OCI-LY1 (cell line): ENCODE measurements around the gene CRAT.

Source experiments
- H2AFZ ChIP-seq: fragments of 200-600 bp; sonication (generic), shearing (Covaris generic); 2 replicates; pipeline ENCODE4 v1.6.0; 2014; ENCODE audit warnings: antibody characterized with exemption, mild to moderate bottlenecking, low read length
- H3F3A ChIP-seq: fragments of 200-600 bp; sonication (generic), shearing (Covaris generic); 2 replicates; pipeline ENCODE4 v1.6.0; 2014; ENCODE audit warnings: mild to moderate bottlenecking, antibody characterized with exemption, low read length, moderate library complexity; ENCODE audit not compliant: insufficient read depth
- H3K27ac ChIP-seq: fragments of 200-600 bp; sonication (generic); 2 replicates; pipeline ENCODE4 v1.5.1; 2014; ENCODE audit warnings: low read length, mixed run types, mild to moderate bottlenecking, low read depth; ENCODE audit not compliant: poor library complexity, severe bottlenecking
- H3K27me3 ChIP-seq: fragments of 200-600 bp; sonication (generic); 2 replicates; pipeline ENCODE4 v1.6.0; 2014; ENCODE audit warnings: antibody characterized with exemption, mild to moderate bottlenecking, low read length, moderate library complexity; ENCODE audit not compliant: insufficient read depth
- H3K36me3 ChIP-seq: fragments of 200-600 bp; sonication (generic); 2 replicates; pipeline ENCODE4 v1.6.1; 2014; ENCODE audit warnings: mild to moderate bottlenecking, antibody characterized with exemption, low read length, moderate library complexity, mixed read lengths; ENCODE audit not compliant: insufficient read depth
- H3K4me1 ChIP-seq: fragments of 200-600 bp; sonication (generic); 2 replicates; pipeline ENCODE4 v1.5.1; 2014; ENCODE audit warnings: mild to moderate bottlenecking, low read length, moderate library complexity; ENCODE audit not compliant: insufficient read depth, severe bottlenecking
- H3K4me2 ChIP-seq: fragments of 200-600 bp; sonication (generic), shearing (Covaris generic); 2 replicates; pipeline ENCODE4 v1.6.1; 2014; ENCODE audit warnings: low read length
- H3K4me3 ChIP-seq: fragments of 200-600 bp; sonication (generic); 2 replicates; pipeline ENCODE4 v1.5.1; 2014; ENCODE audit warnings: low read length, low read depth, mild to moderate bottlenecking, mixed read lengths; ENCODE audit not compliant: poor library complexity, severe bottlenecking
- H3K79me2 ChIP-seq: fragments of 200-600 bp; shearing (Covaris generic); 2 replicates; pipeline ENCODE4 v1.6.1; 2016; ENCODE audit warnings: mixed run types, low read length, mixed read lengths; ENCODE audit not compliant: insufficient read depth
- H3K9ac ChIP-seq: fragments of 200-600 bp; sonication (generic), shearing (Covaris generic); 2 replicates; pipeline ENCODE4 v1.6.1; 2014; ENCODE audit warnings: mild to moderate bottlenecking, low read length, mixed read lengths
- H3K9me2 ChIP-seq: fragments of 200-600 bp; sonication (generic), shearing (Covaris generic); 2 replicates; pipeline ENCODE4 v1.6.1; 2014; ENCODE audit warnings: low read depth, mild to moderate bottlenecking, low read length, mixed read lengths
- H3K9me3 ChIP-seq: fragments of 200-600 bp; shearing (Covaris generic); 2 replicates; pipeline ENCODE4 v1.6.1; 2014; ENCODE audit warnings: low read length, mixed read lengths
- H4K20me1 ChIP-seq: fragments of 200-600 bp; sonication (generic), shearing (Covaris generic); 2 replicates; pipeline ENCODE4 v1.6.0; 2016; ENCODE audit warnings: mild to moderate bottlenecking, low read length; ENCODE audit not compliant: insufficient read depth
- CTCF ChIP-seq: fragments of 200-600 bp; sonication (generic), shearing (Covaris generic); IDR thresholded peaks from 2 replicates; pipeline ENCODE4 v1.5.1; 2017; ENCODE audit warnings: mild to moderate bottlenecking, antibody characterized with exemption, low read length, moderate library complexity, mixed read lengths
- EZH2 ChIP-seq: fragments of 200-600 bp; sonication (generic), shearing (Covaris generic); IDR thresholded peaks from 2 replicates; pipeline ENCODE4 v1.8.0; 2017; ENCODE audit warnings: borderline replicate concordance, mixed run types, mild to moderate bottlenecking, antibody characterized with exemption, low read length, moderate library complexity, mixed read lengths

The CRAT gene

DNA sequence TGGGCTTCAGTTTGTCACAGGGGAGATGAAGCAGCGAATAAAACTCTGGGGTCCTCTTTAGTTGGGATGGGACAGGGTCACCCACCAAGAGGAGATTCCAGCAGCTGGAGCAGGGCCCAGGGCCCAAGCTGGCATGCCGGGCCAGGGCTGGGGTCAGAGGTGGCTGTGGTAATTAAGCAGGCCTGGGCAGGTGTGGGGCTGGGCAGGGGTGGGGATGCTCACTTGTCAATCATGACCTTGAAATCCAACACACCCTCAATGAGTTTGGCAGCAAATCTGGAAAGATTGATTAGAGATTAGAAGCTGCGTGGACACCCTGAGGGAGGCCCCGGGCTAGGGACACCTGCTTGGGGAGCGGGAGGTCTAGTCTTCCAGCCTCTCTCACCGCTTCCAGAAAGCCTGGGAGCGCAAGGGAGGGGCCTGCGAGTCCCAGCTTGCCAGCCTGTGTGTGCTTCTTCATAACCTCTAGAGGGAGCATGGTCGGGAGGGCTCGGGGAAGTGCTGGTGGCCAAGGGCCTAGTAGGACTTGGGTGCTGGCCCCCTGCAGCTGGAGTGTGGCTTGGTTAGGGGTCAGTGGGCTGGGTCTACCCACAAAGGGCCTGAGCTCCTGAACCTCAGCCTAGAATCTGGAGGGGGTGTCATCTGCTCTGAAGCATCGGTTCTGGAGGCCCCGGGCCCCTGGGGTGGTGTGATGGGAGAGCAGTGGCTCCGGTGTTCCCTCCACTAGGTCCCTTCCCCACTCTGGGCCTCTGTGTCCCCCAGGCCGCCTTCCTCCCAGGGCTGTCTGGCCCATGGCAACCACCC is 7.6 kb downstream of the CRAT start:
- 0 out of 2 replicates have a peak, but pooled peaks cover 5% of the 10 kb centered on the region for H3K27me3 ChIP-seq
- no peak overlapping the region for H3K4me2 ChIP-seq
- no peaks in the 10 kb centered on the region for H3F3A ChIP-seq
- no peak overlapping the region for H2AFZ ChIP-seq
- H3K9ac ChIP-seq = no peak overlapping the region
- H3K79me2 ChIP-seq = no peaks in the 10 kb centered on the region
- no peaks in the 10 kb centered on the region for H3K9me3 ChIP-seq
- H3K9me2 ChIP-seq = no peaks in the 10 kb centered on the region
- no peak overlapping the region for H3K4me3 ChIP-seq
- no peak for TF ChIP-seq EZH2
- peak; percentile 60 for TF ChIP-seq CTCF
- H3K27ac ChIP-seq = no peak overlapping the region
- H4K20me1 ChIP-seq = no peaks in the 10 kb centered on the region
- peaks cover 9% of the 10 kb centered on the region for H3K4me1 ChIP-seq
- no peaks in the 10 kb centered on the region for H3K36me3 ChIP-seq

- Histone ChIP-seq H4K20me1 (no peaks in the 10 kb centered on the region), H3K9me2 (no peaks in the 10 kb centered on the region), H3K79me2 (no peaks in the 10 kb centered on the region), H3K4me2 (no peak overlapping the region), H3F3A (no peaks in the 10 kb centered on the region), H3K9me3 (no peaks in the 10 kb centered on the region), H3K4me3 (no peak overlapping the region), H3K9ac (no peak overlapping the region), H3K4me1 (peaks cover 9% of the 10 kb centered on the region), H2AFZ (no peak overlapping the region), H3K36me3 (no peaks in the 10 kb centered on the region), H3K27ac (no peak overlapping the region), H3K27me3 (0 out of 2 replicates have a peak, but pooled peaks cover 5% of the 10 kb centered on the region)
- TF ChIP-seq EZH2 (no peak), CTCF (no peak)
Measured at GRCh38 chr9:129102095-129102525, 8.5 kb downstream of the CRAT start.

DNA sequence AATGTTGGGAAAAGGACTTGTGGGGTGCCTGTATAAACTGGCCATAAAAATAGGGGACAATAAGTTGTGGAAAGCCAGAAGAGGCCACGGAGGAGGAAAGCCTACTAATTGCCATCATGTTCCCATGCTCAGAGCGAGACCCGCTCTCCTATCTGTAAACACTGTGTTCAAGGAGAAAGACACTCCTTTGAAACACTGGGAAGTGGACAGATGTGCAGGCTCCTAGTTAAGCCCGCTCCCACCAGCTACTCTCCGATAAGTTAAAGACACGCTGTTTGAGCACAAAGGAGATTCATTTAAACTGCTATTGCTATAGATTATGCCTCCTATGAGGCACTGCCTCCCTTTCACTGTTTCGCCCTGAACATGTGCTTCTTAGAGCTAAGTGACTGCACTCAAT is 9.3 kb downstream of the CRAT start:
- no peak overlapping the region for H3K27ac ChIP-seq
- H4K20me1 ChIP-seq = no peaks in the 10 kb centered on the region
- no peak overlapping the region for H3K4me2 ChIP-seq
- H3K9me3 ChIP-seq = no peaks in the 10 kb centered on the region
- no peaks in the 10 kb centered on the region for H3K9me2 ChIP-seq
- no peak for TF ChIP-seq EZH2
- no peak for TF ChIP-seq CTCF
- no peak overlapping the region for H3K9ac ChIP-seq
- no peaks in the 10 kb centered on the region for H3K36me3 ChIP-seq
- H2AFZ ChIP-seq = no peak overlapping the region
- 0 out of 2 replicates have a peak, but pooled peaks cover 5% of the 10 kb centered on the region for H3K27me3 ChIP-seq
- no peaks in the 10 kb centered on the region for H3F3A ChIP-seq
- H3K4me1 ChIP-seq = peaks cover 9% of the 10 kb centered on the region
- no peak overlapping the region for H3K4me3 ChIP-seq
- H3K79me2 ChIP-seq = no peaks in the 10 kb centered on the region
